Activated T-helper 1 cell treated with anti-CD3 and anti-CD28 coated beads, Interleukin-12 subunit alpha, Interleukin-12 subunit beta, Interleukin-2, Interleukin-4 antibody, amounts not matched to agents 30 ng/mL and 10 ng/mL and 1 ng/mL, durations not matched to agents 14 hours and 24 hours and 36 hours (primary cell): ENCODE data around the gene CADPS. TPM values are rescaled to one million over a fixed set of nuclear protein-coding genes. Genes with fewer than 3 reads are reported as not detected.

Source experiments
- DNase-seq: peaks from one replicate; pipeline ENCODE4 v3.0.0; 2021; ENCODE audit warnings: low spot score
- H3K27ac Mint-ChIP-seq: one replicate; pipeline ENCODE4 v1.8.0; 2021; ENCODE audit warnings: mild to moderate bottlenecking, mixed read lengths
- H3K27me3 Mint-ChIP-seq: one replicate; pipeline ENCODE4 v1.8.0; 2022; ENCODE audit warnings: mild to moderate bottlenecking, moderate library complexity, mixed read lengths; ENCODE audit not compliant: insufficient read depth
- H3K36me3 Mint-ChIP-seq: one replicate; pipeline ENCODE4 v1.8.0; 2021; ENCODE audit warnings: low read depth, mixed read lengths
- H3K4me1 Mint-ChIP-seq: one replicate; pipeline ENCODE4 v1.8.0; 2021; ENCODE audit warnings: low read depth, mixed read lengths
- H3K4me3 Mint-ChIP-seq: one replicate; pipeline ENCODE4 v1.8.0; 2021; ENCODE audit warnings: mild to moderate bottlenecking, moderate library complexity, mixed read lengths
- H3K9me3 Mint-ChIP-seq: one replicate; pipeline ENCODE4 v1.8.0; 2021; ENCODE audit warnings: mixed read lengths
- intact Hi-C: fragments of 100-400 bp; cut with micrococcal nuclease; formaldehyde crosslinking; loops from one replicate; pipeline ENCODE4 v1.15.1; 2024
- total RNA-seq: library from RNA; stranded (reverse); gene quantifications from 2 replicates; pipeline ENCODE4 v1.2.3, GENCODE V29; 2022

Gene CADPS
- total RNA-seq, 1 donor from 2014 or later = not detected

- peaks cover 6% of the 10 kb centered on the region for H3K27me3 Mint-ChIP-seq
- DNase-seq = no peak
- intact Hi-C loops = no loop called here
- H3K4me3 Mint-ChIP-seq = no peak overlapping the region
- H3K27ac Mint-ChIP-seq = no peak overlapping the region
- no peaks in the 10 kb centered on the region for H3K36me3 Mint-ChIP-seq
- H3K9me3 Mint-ChIP-seq = no peaks in the 10 kb centered on the region
- H3K4me1 Mint-ChIP-seq = no peaks in the 10 kb centered on the region
These were observed 441.8 kb downstream of the CADPS start for GRCh38 chr3:62433396-62433795.

- H3K27ac Mint-ChIP-seq = no peak overlapping the region
- no peaks in the 10 kb centered on the region for H3K36me3 Mint-ChIP-seq
- no peak for DNase-seq
- H3K4me1 Mint-ChIP-seq = no peaks in the 10 kb centered on the region
- intact Hi-C loops = no loop called here
- no peak overlapping the region for H3K4me3 Mint-ChIP-seq
- no peaks in the 10 kb centered on the region for H3K27me3 Mint-ChIP-seq
- no peaks in the 10 kb centered on the region for H3K9me3 Mint-ChIP-seq
These were observed 454.0 kb downstream of the CADPS start for GRCh38 chr3:62421207-62421606.

- Mint-ChIP-seq H3K27me3 (peaks cover 3% of the 10 kb centered on the region), H3K36me3 (no peaks in the 10 kb centered on the region), H3K4me3 (no peak overlapping the region), H3K9me3 (no peaks in the 10 kb centered on the region), H3K27ac (no peak overlapping the region), H3K4me1 (no peaks in the 10 kb centered on the region)
- intact Hi-C loops = no loop called here
- no peak for DNase-seq
These were observed 459.1 kb downstream of the CADPS start for GRCh38 chr3:62416144-62416543.

- Mint-ChIP-seq H3K36me3 (no peaks in the 10 kb centered on the region), H3K4me1 (no peaks in the 10 kb centered on the region), H3K27me3 (peaks cover 3% of the 10 kb centered on the region), H3K27ac (no peak overlapping the region), H3K9me3 (no peaks in the 10 kb centered on the region), H3K4me3 (no peak overlapping the region)
- DNase-seq = no peak
- intact Hi-C loops = no loop called here
These were observed 459.9 kb downstream of the CADPS start for GRCh38 chr3:62415312-62415801.

GRCh38 chr3:62414786-62415185 is 460.4 kb downstream of the CADPS start:
- DNase-seq = no peak
- Mint-ChIP-seq H3K4me1 (no peaks in the 10 kb centered on the region), H3K36me3 (no peaks in the 10 kb centered on the region), H3K4me3 (no peak overlapping the region), H3K27ac (no peak overlapping the region), H3K27me3 (peaks cover 3% of the 10 kb centered on the region), H3K9me3 (no peaks in the 10 kb centered on the region)
- intact Hi-C loops = no loop called here

GRCh38 chr3:62413687-62414086 is 461.5 kb downstream of the CADPS start:
- Mint-ChIP-seq H3K4me3 (no peak overlapping the region), H3K9me3 (no peaks in the 10 kb centered on the region), H3K27me3 (peaks cover 3% of the 10 kb centered on the region), H3K36me3 (no peaks in the 10 kb centered on the region), H3K27ac (no peak overlapping the region), H3K4me1 (no peaks in the 10 kb centered on the region)
- DNase-seq = no peak
- intact Hi-C loops = no loop called here

GRCh38 chr3:62406945-62407344 is 468.3 kb downstream of the CADPS start:
- no peaks in the 10 kb centered on the region for H3K9me3 Mint-ChIP-seq
- H3K36me3 Mint-ChIP-seq = no peaks in the 10 kb centered on the region
- no peaks in the 10 kb centered on the region for H3K27me3 Mint-ChIP-seq
- DNase-seq = no peak
- no peak overlapping the region for H3K4me3 Mint-ChIP-seq
- intact Hi-C loops = no loop called here
- H3K4me1 Mint-ChIP-seq = no peaks in the 10 kb centered on the region
- no peak overlapping the region for H3K27ac Mint-ChIP-seq

- Mint-ChIP-seq H3K36me3 (no peaks in the 10 kb centered on the region), H3K27me3 (no peaks in the 10 kb centered on the region), H3K4me3 (no peak overlapping the region), H3K9me3 (no peaks in the 10 kb centered on the region), H3K27ac (no peak overlapping the region), H3K4me1 (no peaks in the 10 kb centered on the region)
- intact Hi-C loops = no loop called here
- DNase-seq = no peak
These were observed 469.6 kb downstream of the CADPS start for GRCh38 chr3:62405566-62405965.

- no peak for DNase-seq
- intact Hi-C loops = no loop called here
- Mint-ChIP-seq H3K36me3 (no peaks in the 10 kb centered on the region), H3K4me1 (no peaks in the 10 kb centered on the region), H3K4me3 (no peak overlapping the region), H3K27me3 (no peaks in the 10 kb centered on the region), H3K9me3 (no peaks in the 10 kb centered on the region), H3K27ac (no peak overlapping the region)
These were observed 470.1 kb downstream of the CADPS start for GRCh38 chr3:62405135-62405534.

- no peak for DNase-seq
- H3K27me3 Mint-ChIP-seq = no peaks in the 10 kb centered on the region
These were observed 470.9 kb downstream of the CADPS start for GRCh38 chr3:62404321-62404720.

GRCh38 chr3:62403765-62404164 is 471.5 kb downstream of the CADPS start:
- H3K4me1 Mint-ChIP-seq = no peaks in the 10 kb centered on the region
- no peak overlapping the region for H3K27ac Mint-ChIP-seq
- no peaks in the 10 kb centered on the region for H3K9me3 Mint-ChIP-seq
- intact Hi-C loops = no loop called here
- H3K27me3 Mint-ChIP-seq = no peaks in the 10 kb centered on the region
- no peaks in the 10 kb centered on the region for H3K36me3 Mint-ChIP-seq
- H3K4me3 Mint-ChIP-seq = no peak overlapping the region
- no peak for DNase-seq

More at GRCh38 chr3:62404321-62404720, 470.9 kb downstream of the CADPS start:
- intact Hi-C loops = no loop called here
- Mint-ChIP-seq H3K9me3 (no peaks in the 10 kb centered on the region), H3K36me3 (no peaks in the 10 kb centered on the region), H3K27ac (no peak overlapping the region), H3K4me1 (no peaks in the 10 kb centered on the region), H3K4me3 (no peak overlapping the region)

- intact Hi-C loops = no loop called here
- Mint-ChIP-seq H3K4me1 (no peaks in the 10 kb centered on the region), H3K36me3 (no peaks in the 10 kb centered on the region), H3K9me3 (no peaks in the 10 kb centered on the region), H3K27ac (no peak overlapping the region), H3K4me3 (no peak overlapping the region), H3K27me3 (no peaks in the 10 kb centered on the region)
- no peak for DNase-seq
These were observed 482.5 kb downstream of the CADPS start for GRCh38 chr3:62392626-62393292.

- Mint-ChIP-seq H3K27ac (no peak overlapping the region), H3K4me1 (no peaks in the 10 kb centered on the region), H3K27me3 (peaks cover 2% of the 10 kb centered on the region), H3K9me3 (no peaks in the 10 kb centered on the region), H3K4me3 (no peak overlapping the region), H3K36me3 (no peaks in the 10 kb centered on the region)
- intact Hi-C loops = no loop called here
- DNase-seq = no peak
These were observed 488.0 kb downstream of the CADPS start for GRCh38 chr3:62387251-62387650.

- H3K9me3 Mint-ChIP-seq = no peaks in the 10 kb centered on the region
- DNase-seq = no peak
- intact Hi-C loops = loop anchor here (10.0 kb wide), 1 partner anchor 495 kb away; the partner anchor contains the start of gene CADPS
- peaks cover 1% of the 10 kb centered on the region for H3K36me3 Mint-ChIP-seq
- no peak overlapping the region for H3K27ac Mint-ChIP-seq
- no peak overlapping the region for H3K4me3 Mint-ChIP-seq
- peaks cover 54% of the 10 kb centered on the region for H3K27me3 Mint-ChIP-seq
- no peaks in the 10 kb centered on the region for H3K4me1 Mint-ChIP-seq
These were observed 495.9 kb downstream of the CADPS start for GRCh38 chr3:62379321-62379798.
